Stimulated activated CD4-positive, alpha-beta T cell treated with anti-CD3 and anti-CD28 coated beads, Interleukin-1b, Interleukin-23, amount 100 ng/mL, for 4 hours (primary cell): Measurements from ENCODE around the gene C1RL.
"Not testable (repeated sequence)": the region's sequence is repeated elsewhere in the genome, so short reads cannot be mapped to it uniquely, and the experiment has no call there.

Experiments used
- DNase-seq, 2 donors: peaks; one replicate each; pipeline ENCODE4 v3.0.0-alpha.2; 2020; ENCODE audit warnings: low read depth in 2 of 2

C1RL gene

GRCh38 chr12:7061596-7061995, 47.4 kb downstream of the C1RL start:
- no peak for DNase-seq

GRCh38 chr12:7061138-7061537, 47.9 kb downstream of the C1RL start:
- no peak for DNase-seq

GRCh38 chr12:7060353-7060954, 48.6 kb downstream of the C1RL start, which contains the start of gene C1S:
TSS of gene C1S (plus strand) at chr12:7060718. CDS start at chr12:7061913, 1,195 bp downstream.
- no peak for DNase-seq

GRCh38 chr12:7059780-7060179, 49.2 kb downstream of the C1RL start:
- DNase-seq = no peak

- no peak for DNase-seq
These were observed 50.1 kb downstream of the C1RL start for GRCh38 chr12:7058850-7059395.

- DNase-seq = no peak
These were observed 50.7 kb downstream of the C1RL start for GRCh38 chr12:7058163-7058845.

DNA sequence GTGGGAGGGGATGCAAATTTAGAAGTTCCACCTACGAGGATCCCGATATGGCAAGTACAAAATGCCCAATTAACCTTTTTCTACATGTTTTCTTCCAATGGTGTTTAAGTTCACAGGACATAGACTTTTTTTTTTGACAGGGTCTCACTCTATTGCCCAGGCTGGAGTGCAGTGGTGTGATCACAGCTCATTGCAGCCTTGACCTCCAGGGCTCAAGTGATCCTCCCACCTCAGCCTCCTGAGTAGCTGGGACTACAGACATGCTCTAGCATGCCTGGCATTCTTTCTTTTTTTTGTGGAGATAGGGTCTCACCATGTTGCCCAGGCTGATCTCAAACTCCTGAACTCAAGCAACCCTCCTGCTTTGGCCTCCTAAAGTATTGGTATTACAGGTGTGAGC, 53.3 kb downstream of the C1RL start:
- DNase-seq = not testable (repeated sequence)

DNA sequence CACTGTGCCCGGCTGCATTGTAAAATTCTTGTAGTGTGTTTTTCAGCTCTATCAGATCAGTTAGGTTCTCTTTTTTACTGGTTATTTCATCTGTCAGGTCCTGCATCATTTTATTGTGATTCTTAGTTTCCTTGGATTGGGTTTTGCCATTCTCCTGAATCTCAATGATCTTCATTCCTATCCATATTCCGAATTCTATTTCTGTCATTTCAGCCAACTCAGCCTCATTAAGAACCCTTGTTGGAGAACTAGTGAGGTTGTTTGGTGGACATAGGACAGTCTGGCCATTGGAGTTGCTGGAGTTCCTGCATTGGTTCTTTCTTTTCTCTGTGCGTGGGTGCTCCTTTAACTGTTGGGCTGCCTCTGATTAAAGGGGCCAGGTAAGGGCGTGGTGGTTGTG, 54.1 kb downstream of the C1RL start:
- DNase-seq = no peak

DNA sequence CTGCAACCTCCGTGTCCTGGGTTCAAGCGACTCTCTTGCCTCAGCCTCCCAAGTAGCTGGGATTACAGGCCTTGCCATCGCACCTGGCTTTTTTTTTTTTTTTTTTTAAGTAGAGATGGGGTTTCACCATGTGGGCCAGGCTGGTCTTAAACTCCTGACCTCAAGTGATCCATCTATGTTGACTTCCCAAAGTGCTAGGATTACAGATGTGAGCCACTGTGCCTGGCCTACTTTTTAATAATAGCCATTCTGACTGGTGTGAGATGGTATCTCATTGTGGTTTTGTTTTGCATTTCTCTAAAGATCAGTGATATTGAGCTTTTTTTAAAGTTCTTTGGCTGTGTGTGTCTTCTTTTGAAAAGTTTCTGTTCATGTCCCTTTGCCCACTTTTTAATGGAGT, 59.0 kb downstream of the C1RL start:
- DNase-seq = not testable (repeated sequence)

- DNase-seq = not testable (repeated sequence)
These were observed 59.5 kb downstream of the C1RL start for GRCh38 chr12:7049445-7049951.

DNA sequence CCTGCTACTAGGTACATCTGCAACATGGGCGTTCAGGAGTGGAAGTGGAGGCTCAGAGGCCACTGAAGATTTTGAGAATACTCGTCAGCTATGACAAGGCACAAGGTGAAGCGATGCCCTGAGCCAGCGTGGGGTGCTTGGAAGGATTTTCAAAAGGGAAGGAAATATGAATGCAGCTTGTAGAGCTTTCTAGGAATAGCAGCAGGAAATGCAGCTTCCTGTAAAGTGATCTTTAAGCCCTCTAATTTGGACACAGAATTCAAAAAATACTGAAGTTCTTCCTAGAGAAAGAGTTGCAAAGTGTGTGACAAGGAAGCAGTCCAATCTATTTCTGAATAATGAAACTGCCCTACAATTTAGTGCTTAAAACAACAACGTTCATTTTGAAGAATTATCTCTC, 61.7 kb downstream of the C1RL start:
- no peak for DNase-seq

GRCh38 chr12:7046383-7047105, 62.5 kb downstream of the C1RL start:
- DNase-seq = no peak

DNA sequence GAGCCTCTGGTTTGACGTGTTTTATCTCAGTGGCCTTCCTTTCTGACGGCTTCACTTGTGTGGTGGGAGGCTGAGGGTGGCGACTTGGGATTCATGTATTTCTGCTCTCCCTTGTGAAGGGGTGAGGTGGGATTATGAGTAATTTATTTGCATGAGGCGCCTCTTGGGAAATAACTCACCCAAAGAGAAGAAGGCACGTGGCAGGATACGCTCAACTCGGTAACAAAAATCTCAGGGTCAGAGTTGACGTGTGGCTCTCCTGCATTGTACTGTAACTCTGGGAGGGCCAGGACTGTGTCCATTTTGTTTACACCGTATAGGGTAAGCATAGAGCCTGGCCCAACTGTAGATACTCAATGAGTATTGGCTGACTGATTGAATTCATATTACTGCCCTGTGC, 63.1 kb downstream of the C1RL start:
- DNase-seq = no peak
